Measurements from ENCODE around the gene FAM131B.
"Not testable (repeated sequence)": the region's sequence is repeated elsewhere in the genome, so short reads cannot be mapped to it uniquely, and the experiment has no call there.

Gene FAM131B

GRCh38 chr7:143362131-143363015, at the start of gene FAM131B:
FAM131B (minus strand) TSS chr7:143362713; CDS start chr7:143362603, 110 bp downstream.
- DNase-seq (ENCODE audit: low spot score) = no peak

- DNase-seq (ENCODE audit: low spot score) = no peak
Measured at GRCh38 chr7:143411976-143412708, 49.6 kb upstream of the FAM131B start.

GRCh38 chr7:143410521-143411004, 48.0 kb upstream of the FAM131B start:
- no peak for DNase-seq (ENCODE audit: low spot score)

- no peak for DNase-seq (ENCODE audit: low spot score)
Measured at GRCh38 chr7:143408686-143409561, 46.4 kb upstream of the FAM131B start, which contains the start of gene EPHA1. EPHA1 (minus strand) TSS chr7:143408856; CDS start chr7:143408805, 51 bp downstream.

GRCh38 chr7:143408252-143408685, 45.8 kb upstream of the FAM131B start:
- DNase-seq (ENCODE audit: low spot score) = no peak

GRCh38 chr7:143407287-143408251, 45.1 kb upstream of the FAM131B start:
- no peak for DNase-seq (ENCODE audit: low spot score)

GRCh38 chr7:143406002-143406357, 43.5 kb upstream of the FAM131B start:
- DNase-seq (ENCODE audit: low spot score) = no peak

- no peak for DNase-seq (ENCODE audit: low spot score)
Measured at GRCh38 chr7:143405173-143406001, 42.9 kb upstream of the FAM131B start.

- not testable (repeated sequence) for DNase-seq (ENCODE audit: low spot score)
Measured at GRCh38 chr7:143402233-143402632, 39.7 kb upstream of the FAM131B start.

GRCh38 chr7:143401265-143401664, 38.8 kb upstream of the FAM131B start:
- no peak for DNase-seq (ENCODE audit: low spot score)

GRCh38 chr7:143399642-143400041, 37.1 kb upstream of the FAM131B start:
- no peak for DNase-seq (ENCODE audit: low spot score)

- no peak for DNase-seq (ENCODE audit: low spot score)
Measured at GRCh38 chr7:143399151-143399550, 36.6 kb upstream of the FAM131B start.

- DNase-seq (ENCODE audit: low spot score) = no peak
Measured at GRCh38 chr7:143398616-143399015, 36.1 kb upstream of the FAM131B start.

GRCh38 chr7:143397710-143398530, 35.4 kb upstream of the FAM131B start:
- no peak for DNase-seq (ENCODE audit: low spot score)

- DNase-seq (ENCODE audit: low spot score) = no peak
Measured at GRCh38 chr7:143396625-143397556, 34.4 kb upstream of the FAM131B start.

- no peak for DNase-seq (ENCODE audit: low spot score)
Measured at GRCh38 chr7:143396182-143396581, 33.7 kb upstream of the FAM131B start.

Measured in activated CD4-positive, alpha-beta T cell treated with anti-CD3 and anti-CD28 coated beads, Interleukin-2, Interleukin-4, amounts not matched to agents 100 ng/mL and 50 ng/mL, durations not matched to agents 16 hours and 8 hours (primary cell).